GM12875 (cell line): ENCODE measurements around the gene DCDC2.
"Not testable (repeated sequence)": the region's sequence is repeated elsewhere in the genome, so short reads cannot be mapped to it uniquely, and the experiment has no call there.

ENCODE experiments used
- H3K4me3 ChIP-seq: one replicate; pipeline ENCODE4 v1.5.1; 2011; ENCODE audit warnings: low read depth, low read length, control low read depth
- CTCF ChIP-seq: IDR thresholded peaks from 2 replicates; pipeline ENCODE4 v1.5.1; 2011; ENCODE audit warnings: low read depth, mild to moderate bottlenecking, control low read depth, inconsistent platforms, low read length, moderate library complexity, borderline replicate concordance; ENCODE audit not compliant: insufficient read depth

The DCDC2 gene

GRCh38 chr6:24385536-24386269, 27.8 kb upstream of the DCDC2 start:
- no peak overlapping the region for H3K4me3 ChIP-seq
- TF ChIP-seq CTCF, result no peak

- not testable (repeated sequence) for H3K4me3 ChIP-seq
These were observed 26.7 kb upstream of the DCDC2 start for GRCh38 chr6:24384369-24385130.

- not testable (repeated sequence) for H3K4me3 ChIP-seq
These were observed 25.1 kb upstream of the DCDC2 start for GRCh38 chr6:24382891-24383494.

- TF ChIP-seq CTCF, result no peak
- no peak overlapping the region for H3K4me3 ChIP-seq
These were observed 24.3 kb upstream of the DCDC2 start for GRCh38 chr6:24382220-24382540.

- no peak for TF ChIP-seq CTCF
- no peak overlapping the region for H3K4me3 ChIP-seq
These were observed 23.8 kb upstream of the DCDC2 start for GRCh38 chr6:24381476-24382219.

GRCh38 chr6:24378473-24379097, 20.7 kb upstream of the DCDC2 start:
- TF ChIP-seq CTCF, result no peak
- no peak overlapping the region for H3K4me3 ChIP-seq

GRCh38 chr6:24376871-24377270, 19.0 kb upstream of the DCDC2 start:
- H3K4me3 ChIP-seq, result no peak overlapping the region
- no peak for TF ChIP-seq CTCF
